GOT3 (cell line): ENCODE results near the gene THBS4.

ENCODE experiments used
- DNase-seq: peaks from one replicate; lab custom pipeline; 2025; ENCODE audit warnings: mixed read lengths; lab: John Stamatoyannopoulos, UW

THBS4 gene

GRCh38 chr5:80116465-80116864 lies 81.3 kb downstream of the THBS4 start:
- no peak for DNase-seq

- no peak for DNase-seq
These were observed 82.3 kb downstream of the THBS4 start for GRCh38 chr5:80117446-80117845.

- DNase-seq: no peak
These were observed 84.2 kb downstream of the THBS4 start for GRCh38 chr5:80119372-80119771.

GRCh38 chr5:80122579-80122978 lies 87.4 kb downstream of the THBS4 start:
- DNase-seq: no peak

GRCh38 chr5:80124121-80124918 lies 89.2 kb downstream of the THBS4 start:
- DNase-seq: no peak

- DNase-seq: no peak
These were observed 90.1 kb downstream of the THBS4 start for GRCh38 chr5:80125022-80125961.

GRCh38 chr5:80125962-80126480 lies 90.9 kb downstream of the THBS4 start:
- DNase-seq: no peak

- DNase-seq: no peak
These were observed 92.0 kb downstream of the THBS4 start for GRCh38 chr5:80127116-80127552.

- DNase-seq: no peak
These were observed 93.0 kb downstream of the THBS4 start for GRCh38 chr5:80128141-80128540.

GRCh38 chr5:80129146-80129545 lies 94.0 kb downstream of the THBS4 start:
- no peak for DNase-seq
